Measurements from ENCODE around the gene SPDYE16. TPM values are rescaled to one million over a fixed set of nuclear protein-coding genes. Genes with fewer than 3 reads are reported as not detected.
"Not testable (repeated sequence)": the region's sequence is repeated elsewhere in the genome, so short reads cannot be mapped to it uniquely, and the experiment has no call there.

Gene SPDYE16
- total and polyA plus RNA-seq, 10 of the 15 experiments (the other 5 are each of a cell fraction or from before 2014, with no cell fraction given), result 0.04 to 0.92 (median 0.07) TPM; not detected in 1

GRCh38 chr7:76486618-76487017, 56.5 kb downstream of the SPDYE16 start:
- H2AFZ ChIP-seq (ENCODE audit: control insufficient read depth, low read depth, low read length); H3K27me3 ChIP-seq (replicated peaks in 1 of 2; ENCODE audit: control insufficient read depth in 2 of 2, insufficient read depth in 2 of 2, low read length in 1 of 2); BruUV-seq (replicated peaks); H3K4me2 ChIP-seq (ENCODE audit: control insufficient read depth, insufficient read depth); H3K9ac ChIP-seq (ENCODE audit: control insufficient read depth, insufficient read depth, low read length); H3K4me1 ChIP-seq (ENCODE audit: control insufficient read depth, insufficient read depth, low read length); SMC1A ChIA-PET (ENCODE audit: uncharacterized antibody, unreplicated experiment); H3K27ac ChIP-seq (ENCODE audit: control insufficient read depth, insufficient read depth); H3K36me3 ChIP-seq (ENCODE audit: control insufficient read depth in 2 of 2, insufficient read depth in 2 of 2, low read length in 1 of 2); H3K4me3 ChIP-seq; H3K9me3 ChIP-seq (replicated peaks; ENCODE audit: control insufficient read depth, insufficient read depth, low read length); DNase-seq (ENCODE audit: low read depth, low spot score); in situ Hi-C loops (cut with MboI); H3K79me2 ChIP-seq (ENCODE audit: control insufficient read depth, insufficient read depth, low read length); intact Hi-C loops (cut with micrococcal nuclease; ENCODE audit: unreplicated experiment); H4K20me1 ChIP-seq (ENCODE audit: control insufficient read depth, insufficient read depth): not testable (repeated sequence)
- WGBS (ENCODE audit: insufficient coverage, insufficient replicate concordance, low lambda C conversion rate, missing lambda C conversion rate), result 0% methylated on average over 2 of the region's 5 CpGs
- RAD21 ChIA-PET (ENCODE audit: unreplicated experiment), result interaction anchor here (0.6 kb wide), 1 partner anchor 155 kb away, joined by 4 read pairs; no protein-coding TSS in a partner anchor
- ATAC-seq, result peak; percentile 99
- CTCF ChIA-PET, result interaction anchor here (0.7 kb wide), 1 partner anchor 127 kb away, joined by 3 read pairs; no protein-coding TSS in a partner anchor
- peak; percentile 100 for FAIRE-seq
- POLR2A ChIA-PET, result interaction anchor here (0.6 kb wide), 1 partner anchor 956 kb away, joined by 3 read pairs; no protein-coding TSS in a partner anchor
- peak; percentile 48; the same call in 1 of the 2 replicates for TF ChIP-seq IKZF1 (conservative IDR thresholded peaks at IDR 0.05)
- peak; percentile 72; the same call in 1 of the 2 replicates for TF ChIP-seq MLLT1 (IDR thresholded peaks at IDR 0.05)
- TF ChIP-seq MTA2 (IDR thresholded peaks at IDR 0.05; ENCODE audit: low read depth), result peak; percentile 56; the same call in 1 of the 2 replicates
- peak in 1 of 2 experiments; percentile 81; a peak in 1 of 4 replicates for TF ChIP-seq BHLHE40 (IDR thresholded peaks at IDR 0.05; ENCODE audit: borderline replicate concordance in 1 of 2, low read depth in 2 of 2, low read length in 1 of 2)
- peak; percentile 88 for TF ChIP-seq NBN (IDR thresholded peaks at IDR 0.05)
- peak; percentile 27 for TF ChIP-seq SKIL (IDR thresholded peaks at IDR 0.05; ENCODE audit: low read depth, poor library complexity, severe bottlenecking)
- TF ChIP-seq, protein P1, sequence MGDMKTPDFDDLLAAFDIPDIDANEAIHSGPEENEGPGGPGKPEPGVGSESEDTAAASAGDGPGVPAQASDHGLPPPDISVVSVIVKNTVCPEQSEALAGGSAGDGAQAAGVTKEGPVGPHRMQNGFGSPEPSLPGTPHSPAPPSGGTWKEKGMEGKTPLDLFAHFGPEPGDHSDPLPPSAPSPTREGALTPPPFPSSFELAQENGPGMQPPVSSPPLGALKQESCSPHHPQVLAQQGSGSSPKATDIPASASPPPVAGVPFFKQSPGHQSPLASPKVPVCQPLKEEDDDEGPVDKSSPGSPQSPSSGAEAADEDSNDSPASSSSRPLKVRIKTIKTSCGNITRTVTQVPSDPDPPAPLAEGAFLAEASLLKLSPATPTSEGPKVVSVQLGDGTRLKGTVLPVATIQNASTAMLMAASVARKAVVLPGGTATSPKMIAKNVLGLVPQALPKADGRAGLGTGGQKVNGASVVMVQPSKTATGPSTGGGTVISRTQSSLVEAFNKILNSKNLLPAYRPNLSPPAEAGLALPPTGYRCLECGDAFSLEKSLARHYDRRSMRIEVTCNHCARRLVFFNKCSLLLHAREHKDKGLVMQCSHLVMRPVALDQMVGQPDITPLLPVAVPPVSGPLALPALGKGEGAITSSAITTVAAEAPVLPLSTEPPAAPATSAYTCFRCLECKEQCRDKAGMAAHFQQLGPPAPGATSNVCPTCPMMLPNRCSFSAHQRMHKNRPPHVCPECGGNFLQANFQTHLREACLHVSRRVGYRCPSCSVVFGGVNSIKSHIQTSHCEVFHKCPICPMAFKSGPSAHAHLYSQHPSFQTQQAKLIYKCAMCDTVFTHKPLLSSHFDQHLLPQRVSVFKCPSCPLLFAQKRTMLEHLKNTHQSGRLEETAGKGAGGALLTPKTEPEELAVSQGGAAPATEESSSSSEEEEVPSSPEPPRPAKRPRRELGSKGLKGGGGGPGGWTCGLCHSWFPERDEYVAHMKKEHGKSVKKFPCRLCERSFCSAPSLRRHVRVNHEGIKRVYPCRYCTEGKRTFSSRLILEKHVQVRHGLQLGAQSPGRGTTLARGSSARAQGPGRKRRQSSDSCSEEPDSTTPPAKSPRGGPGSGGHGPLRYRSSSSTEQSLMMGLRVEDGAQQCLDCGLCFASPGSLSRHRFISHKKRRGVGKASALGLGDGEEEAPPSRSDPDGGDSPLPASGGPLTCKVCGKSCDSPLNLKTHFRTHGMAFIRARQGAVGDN (IDR thresholded peaks at IDR 0.05), result peak; percentile 78
- 0 out of 2 replicates have a peak, but pooled peaks have one; percentile 57 for TF ChIP-seq PKNOX1 (IDR thresholded peaks at IDR 0.05)
- peak; percentile 68; the same call in 1 of the 2 replicates for TF ChIP-seq SMARCA5 (IDR thresholded peaks at IDR 0.05)
- TF ChIP-seq RELB (IDR thresholded peaks at IDR 0.05; ENCODE audit: low read depth), result peak; percentile 64; the same call in 1 of the 2 replicates
- TF ChIP-seq ATF7 (IDR thresholded peaks at IDR 0.05; ENCODE audit: low read depth), result 0 out of 2 replicates have a peak, but pooled peaks have one; percentile 28
- peak; percentile 43; the same call in 1 of the 2 replicates for TF ChIP-seq NR2F1 (conservative IDR thresholded peaks at IDR 0.05)
- peak; percentile 69 to 77 for TF ChIP-seq IKZF2 (IDR thresholded peaks at IDR 0.05)

Data from GM12878 (cell line).